T-helper 17 cell (primary cell): ENCODE results near the gene COL18A1. TPM values are rescaled to one million over a fixed set of nuclear protein-coding genes. Genes with fewer than 3 reads are reported as not detected.

Experiments used
- ATAC-seq: fragments of 150-1000 bp; cut with Tn5 transposase; 2 replicates; pipeline ENCODE4 v1.10.0; 2021; ENCODE audit warnings: mild to moderate bottlenecking, moderate library complexity
- DNase-seq, 3 donors: peaks; one replicate each; pipeline versions ENCODE4 v3.0.0 to v3.0.0-alpha.2; 2020 to 2021
- H3K9me3 ChIP-seq: one replicate; pipeline ENCODE4 v1.7.0; 2013; ENCODE audit warnings: low read length, mild to moderate bottlenecking; ENCODE audit not compliant: control insufficient read depth, poor library complexity, severe bottlenecking
- H3K27ac Mint-ChIP-seq: one replicate; pipeline ENCODE4 v1.8.0; 2022; ENCODE audit warnings: mild to moderate bottlenecking, moderate library complexity, mixed read lengths
- H3K27me3 Mint-ChIP-seq: one replicate; pipeline ENCODE4 v1.8.0; 2022; ENCODE audit warnings: mixed read lengths
- H3K36me3 Mint-ChIP-seq: one replicate; pipeline ENCODE4 v1.8.0; 2022; ENCODE audit warnings: low read depth, mixed read lengths
- H3K4me1 Mint-ChIP-seq: one replicate; pipeline ENCODE4 v1.8.0; 2022; ENCODE audit warnings: mild to moderate bottlenecking, mixed read lengths
- H3K4me3 Mint-ChIP-seq: one replicate; pipeline ENCODE4 v1.8.0; 2022; ENCODE audit warnings: mild to moderate bottlenecking, moderate library complexity, mixed read lengths
- total RNA-seq, 4 donors: library from RNA in 2 of 4; stranded (reverse) in 2 of 4; gene quantifications; one replicate each; pipeline ENCODE4 v1.2.3 and lab custom pipeline; 2022 to 2026

COL18A1 gene
- total RNA-seq, 2 donors from 2014 or later = 5.4 to 17.1 TPM

DNA sequence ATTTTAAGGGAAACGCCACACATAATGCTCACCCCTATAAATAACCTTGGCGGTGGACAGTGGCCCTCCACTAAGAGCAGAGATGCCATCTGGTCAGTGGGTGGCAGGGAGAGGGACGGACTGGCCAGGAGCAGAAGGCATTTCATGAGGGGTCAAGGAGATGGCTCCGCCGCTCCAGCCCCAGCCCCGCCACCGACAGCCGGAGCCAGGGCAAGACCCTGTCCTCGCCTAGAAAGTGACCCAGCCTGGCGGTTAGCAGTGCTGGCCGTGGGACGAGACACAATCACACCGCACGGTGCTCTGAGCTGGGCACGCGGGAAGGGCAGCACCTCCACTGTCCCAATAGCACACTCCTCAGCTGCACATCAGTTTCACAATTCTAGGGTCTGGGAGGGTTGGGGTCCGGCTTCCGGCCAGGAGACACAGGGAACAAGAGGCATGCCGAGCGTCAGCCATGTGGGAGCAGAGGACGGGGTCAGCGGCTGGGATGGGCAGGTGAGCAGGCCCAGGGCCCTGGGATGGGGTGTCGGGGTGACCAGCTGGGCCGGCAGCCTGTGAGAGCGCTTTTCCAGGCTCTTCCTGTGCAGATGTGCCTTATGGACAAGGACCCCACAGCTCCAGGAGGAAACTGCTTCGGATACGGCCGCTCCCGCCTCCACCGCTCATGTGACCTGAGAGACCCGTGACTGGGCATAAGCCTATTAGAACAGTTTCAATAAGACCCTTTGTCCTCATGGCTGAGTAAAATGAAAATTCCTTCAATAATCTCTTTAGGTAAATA lies 131.5 kb downstream of the COL18A1 start:
- Mint-ChIP-seq H3K27me3 (no peaks in the 10 kb centered on the region), H3K27ac (no peak overlapping the region), H3K4me3 (no peak overlapping the region), H3K36me3 (no peaks in the 10 kb centered on the region), H3K4me1 (peaks cover 18% of the 10 kb centered on the region)
- ATAC-seq (no peak), DNase-seq (no peak)
- no peaks in the 10 kb centered on the region for H3K9me3 ChIP-seq

DNA sequence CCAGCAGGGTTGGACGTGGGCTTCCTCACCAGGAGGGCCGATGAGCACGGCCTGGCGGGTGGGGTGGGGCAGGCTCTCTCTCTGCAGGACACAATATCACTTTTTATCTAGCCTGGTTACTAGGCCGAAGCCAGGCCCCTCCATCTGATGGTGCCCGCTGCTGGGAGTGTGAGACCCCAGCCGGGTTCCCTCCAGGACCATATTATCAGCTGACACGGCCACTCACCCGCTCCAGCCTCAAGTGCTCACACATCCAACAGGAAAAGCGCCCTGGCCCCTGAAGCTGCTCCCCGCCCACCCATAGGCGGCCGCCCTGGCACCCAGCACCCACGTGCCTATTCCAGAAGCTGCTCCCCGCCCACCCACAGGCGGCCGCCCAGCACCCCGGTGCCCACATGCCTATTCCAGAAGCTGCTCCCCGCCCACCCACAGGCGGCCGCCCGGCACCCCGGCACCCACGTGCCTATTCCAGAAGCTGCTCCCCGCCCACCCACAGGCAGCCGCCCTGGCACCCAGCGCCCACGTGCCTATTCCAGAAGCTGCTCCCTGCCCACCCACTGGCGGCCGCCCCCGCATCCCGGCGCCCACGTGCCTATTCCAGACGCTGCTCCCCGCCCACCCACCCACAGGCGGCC lies 132.3 kb downstream of the COL18A1 start:
- Mint-ChIP-seq H3K4me3 (no peak overlapping the region), H3K36me3 (no peaks in the 10 kb centered on the region), H3K27me3 (no peaks in the 10 kb centered on the region), H3K27ac (no peak overlapping the region), H3K4me1 (peaks cover 17% of the 10 kb centered on the region)
- no peak for ATAC-seq
- peak in 1 of 3 donors; percentile 6 for DNase-seq
- no peaks in the 10 kb centered on the region for H3K9me3 ChIP-seq

DNA sequence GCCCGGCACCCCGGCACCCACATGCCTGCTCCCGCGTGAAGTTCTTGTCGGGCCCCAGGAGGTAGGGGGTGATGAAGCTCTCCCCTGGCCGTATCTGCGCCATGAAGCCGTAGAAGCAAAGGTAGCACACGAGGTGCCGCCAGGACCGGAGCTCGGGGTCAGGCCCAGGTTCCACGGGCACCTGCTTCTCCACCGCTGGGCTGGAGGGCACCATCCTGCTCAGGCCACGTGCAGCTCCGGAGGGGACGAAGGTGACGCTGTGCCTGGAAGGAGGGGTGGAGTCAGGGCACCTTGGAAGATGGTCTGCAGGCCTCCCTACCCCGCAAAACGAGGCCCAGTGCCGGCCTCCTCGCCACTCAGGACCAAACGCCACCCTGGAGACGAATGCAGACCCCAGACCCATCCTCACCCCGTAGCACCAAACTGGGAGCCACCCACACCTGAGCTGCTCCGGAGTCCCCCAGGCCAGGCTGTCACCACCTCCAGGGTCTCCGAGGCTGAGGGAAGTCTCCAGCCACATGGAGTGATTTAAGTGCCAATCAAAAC lies 132.9 kb downstream of the COL18A1 start:
- DNase-seq = peak in 1 of 3 donors; percentile 8
- H3K4me3 Mint-ChIP-seq = no peak overlapping the region

DNA sequence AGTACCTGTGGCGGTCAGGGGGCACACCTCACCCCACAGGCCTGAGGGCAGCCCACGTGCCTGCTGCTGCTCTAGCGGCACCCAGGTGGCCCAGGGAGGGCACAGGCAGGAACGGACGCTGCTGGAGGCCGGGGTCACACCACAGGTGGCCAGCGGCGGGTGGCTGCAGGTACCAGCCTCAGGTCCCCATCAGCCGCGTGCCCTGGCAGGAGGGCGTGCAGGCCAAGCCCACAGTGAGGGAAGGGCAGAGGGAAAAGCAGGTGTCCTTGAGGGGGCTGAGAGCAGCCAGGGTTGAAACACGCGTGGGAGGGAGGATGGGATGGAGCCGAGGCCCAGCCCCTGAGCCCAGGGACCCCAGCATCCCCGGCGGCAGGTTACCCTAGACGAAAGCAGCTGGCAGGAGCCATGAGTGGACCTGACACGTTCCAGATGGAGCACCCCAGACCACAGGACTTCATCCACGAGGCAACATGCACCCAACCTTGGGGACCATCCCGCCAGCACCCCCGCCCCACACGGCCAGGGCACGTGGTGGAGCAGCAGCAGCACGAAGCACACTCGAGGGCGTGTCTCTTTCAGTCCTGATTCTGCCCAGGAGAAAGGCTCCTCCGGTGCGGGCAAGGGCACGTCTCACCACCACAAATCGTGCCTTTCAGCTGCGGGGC lies 133.5 kb downstream of the COL18A1 start:
- no peak overlapping the region for H3K27ac Mint-ChIP-seq

More for the DNA sequence above, 132.9 kb downstream of the COL18A1 start:
- ATAC-seq = no peak
- Mint-ChIP-seq H3K27me3 (no peaks in the 10 kb centered on the region), H3K4me1 (peaks cover 11% of the 10 kb centered on the region), H3K36me3 (no peaks in the 10 kb centered on the region), H3K27ac (no peak overlapping the region)
- no peaks in the 10 kb centered on the region for H3K9me3 ChIP-seq

DNA sequence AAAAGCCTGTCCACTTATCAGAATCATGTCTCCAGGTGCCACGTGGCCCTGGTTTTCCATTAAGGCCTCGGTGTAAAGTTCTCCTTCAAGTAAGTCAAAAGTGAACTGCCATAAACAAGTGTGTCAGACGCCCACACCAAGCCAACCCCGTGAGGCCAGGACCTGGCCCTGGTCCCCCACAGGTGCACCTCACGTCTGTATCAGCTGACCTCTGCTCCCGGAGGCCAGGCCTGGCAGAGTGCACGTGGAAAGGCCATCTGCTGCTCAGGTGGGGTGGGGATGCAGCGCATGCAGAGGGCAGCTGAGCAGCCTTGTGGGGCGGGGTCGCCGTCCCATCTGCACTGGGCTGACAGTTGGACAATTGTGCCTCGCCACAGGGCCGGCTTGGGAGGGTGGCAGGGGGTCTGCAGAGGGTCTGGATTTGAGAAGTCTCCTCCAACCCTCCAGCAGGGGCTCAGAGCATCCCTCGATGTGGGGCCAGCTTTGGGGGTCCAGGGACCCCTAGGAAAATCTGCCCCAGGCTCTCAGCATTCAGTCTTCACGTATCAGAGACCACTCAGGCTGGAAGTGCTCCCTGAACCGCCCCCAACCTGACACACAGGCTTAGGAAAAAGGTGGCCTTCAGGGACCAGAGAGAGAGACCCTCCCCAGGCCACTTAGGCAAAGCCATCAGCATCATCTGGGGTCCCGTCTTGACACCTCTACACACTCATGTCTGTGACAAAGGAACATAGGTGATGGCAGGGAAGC lies 134.3 kb downstream of the COL18A1 start:
- H3K4me1 Mint-ChIP-seq = peaks cover 7% of the 10 kb centered on the region
- ATAC-seq (no peak), DNase-seq (peak in 2 of 3 donors; percentile 5 to 8)
- H3K9me3 ChIP-seq = no peaks in the 10 kb centered on the region
- no peak overlapping the region for H3K4me3 Mint-ChIP-seq
- no peaks in the 10 kb centered on the region for H3K27me3 Mint-ChIP-seq
- H3K36me3 Mint-ChIP-seq = no peaks in the 10 kb centered on the region
- H3K27ac Mint-ChIP-seq = no peak overlapping the region

More for the DNA sequence above, 133.5 kb downstream of the COL18A1 start:
- DNase-seq (peak in 1 of 3 donors; percentile 1), ATAC-seq (no peak)
- no peaks in the 10 kb centered on the region for H3K36me3 Mint-ChIP-seq
- H3K9me3 ChIP-seq = no peaks in the 10 kb centered on the region
- H3K4me1 Mint-ChIP-seq = peaks cover 7% of the 10 kb centered on the region
- H3K27me3 Mint-ChIP-seq = no peaks in the 10 kb centered on the region
- no peak overlapping the region for H3K4me3 Mint-ChIP-seq

DNA sequence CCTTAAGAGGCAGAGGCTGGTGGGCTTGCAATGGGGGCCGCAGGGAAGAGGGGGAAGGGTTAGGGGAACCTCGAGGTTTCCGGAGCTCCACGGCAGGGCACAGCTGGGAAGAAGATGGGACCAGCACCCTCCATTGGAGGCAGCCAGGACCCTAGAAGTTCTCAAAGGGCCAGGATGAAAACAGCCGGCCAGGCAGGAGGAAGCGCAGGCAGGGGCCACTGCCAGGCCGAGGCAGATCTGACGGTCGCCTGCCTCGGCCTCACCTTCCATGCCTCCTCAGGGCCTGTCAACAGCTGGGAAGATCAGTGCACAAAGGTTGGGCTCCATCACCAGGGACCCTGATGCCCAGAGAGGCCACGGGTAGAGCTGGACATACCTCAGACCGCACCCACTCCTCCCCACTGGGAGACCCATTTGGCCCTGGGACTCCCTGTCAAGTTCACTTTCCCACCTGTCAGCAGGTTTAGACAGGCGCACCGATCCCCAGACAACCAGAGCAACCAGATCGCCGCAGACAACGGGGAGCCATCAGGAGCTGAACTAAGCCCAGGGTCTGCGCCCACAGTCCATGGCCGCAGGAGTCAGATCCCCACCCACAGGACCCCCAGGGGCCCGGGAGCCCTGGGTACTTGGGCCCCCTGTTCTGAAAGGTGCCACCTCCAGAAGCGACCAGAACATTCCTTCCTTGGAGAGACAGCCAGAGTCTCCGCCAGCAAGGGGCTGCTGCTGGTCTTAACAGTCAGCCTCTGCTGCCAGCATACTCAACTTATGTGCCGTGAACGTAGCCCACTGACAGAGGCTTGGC lies 135.0 kb downstream of the COL18A1 start:
- H3K36me3 Mint-ChIP-seq = no peaks in the 10 kb centered on the region
- H3K27ac Mint-ChIP-seq = peak overlapping the region; percentile 27
- ATAC-seq = no peak

DNA sequence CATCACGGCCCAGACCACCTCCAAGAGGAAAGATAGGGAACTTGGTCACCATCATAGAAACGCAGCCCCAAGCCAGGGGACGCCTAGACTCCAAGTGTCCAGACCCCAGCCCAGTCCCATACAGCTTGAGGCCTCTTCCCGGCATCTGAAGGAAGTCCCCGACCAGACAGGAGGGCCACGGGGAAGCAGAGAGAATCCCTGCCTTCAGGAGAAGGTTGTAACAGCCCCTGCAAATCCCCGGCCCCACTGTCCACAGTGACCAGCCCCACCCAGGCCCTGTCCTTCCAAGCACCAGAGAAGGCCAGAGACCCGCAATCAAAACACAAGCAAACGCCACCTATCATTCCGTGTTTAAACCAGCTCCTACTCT lies 135.6 kb downstream of the COL18A1 start:
- Mint-ChIP-seq H3K4me1 (peaks cover 8% of the 10 kb centered on the region), H3K27me3 (no peaks in the 10 kb centered on the region), H3K27ac (peak overlapping the region; percentile 27), H3K4me3 (peak overlapping the region; percentile 71), H3K36me3 (no peaks in the 10 kb centered on the region)
- ATAC-seq = no peak
- H3K9me3 ChIP-seq = no peaks in the 10 kb centered on the region
- DNase-seq = peak in 1 of 3 donors; percentile 4

More for the DNA sequence above, 135.0 kb downstream of the COL18A1 start:
- H3K4me3 Mint-ChIP-seq = no peak overlapping the region
- H3K9me3 ChIP-seq = no peaks in the 10 kb centered on the region
- peaks cover 5% of the 10 kb centered on the region for H3K4me1 Mint-ChIP-seq
- no peaks in the 10 kb centered on the region for H3K27me3 Mint-ChIP-seq
- DNase-seq = peak in 1 of 3 donors; percentile 5

DNA sequence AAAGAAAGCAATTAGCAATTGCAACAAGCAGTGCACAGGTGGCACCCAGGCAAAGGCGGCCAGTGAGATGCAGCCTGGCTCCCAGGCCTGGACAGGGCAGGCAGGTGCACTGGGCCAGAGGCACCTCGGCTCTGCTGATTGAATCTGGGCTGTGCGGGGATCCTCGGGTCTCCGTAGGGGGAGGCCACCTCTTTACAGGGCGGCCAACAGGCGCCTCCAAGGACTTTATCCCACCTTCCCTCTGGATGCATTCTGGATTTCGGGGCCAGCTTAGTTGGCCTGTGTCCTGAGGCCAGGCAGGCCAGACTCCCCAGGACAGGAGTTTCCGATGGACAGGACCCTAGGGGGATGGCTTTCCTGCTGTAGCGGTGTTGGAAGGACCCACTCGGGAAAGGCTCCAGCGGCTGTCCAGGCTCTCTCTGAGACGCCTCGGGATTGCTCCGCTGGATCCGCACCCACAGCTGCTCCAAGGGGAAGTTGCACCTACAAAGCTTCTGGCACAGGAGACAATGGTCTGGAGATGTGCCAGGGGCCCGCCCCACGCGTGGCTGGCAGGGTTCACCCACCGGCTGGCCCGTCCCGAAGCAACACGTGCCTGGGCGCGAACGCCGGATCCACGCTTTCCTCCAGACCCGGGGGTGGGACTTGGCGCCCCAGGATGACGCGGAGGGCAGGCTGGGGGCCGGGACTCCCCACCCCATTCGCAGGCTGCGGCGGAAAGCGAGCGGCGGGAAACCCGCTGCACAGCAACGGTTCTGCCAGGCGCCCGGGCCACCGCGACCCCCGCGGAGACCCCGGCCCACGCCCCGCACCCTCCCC lies 136.5 kb downstream of the COL18A1 start:
- H3K27me3 Mint-ChIP-seq = no peaks in the 10 kb centered on the region
- peak overlapping the region; percentile 71 for H3K4me3 Mint-ChIP-seq
- peak; percentile 85 for ATAC-seq
- peak; percentile 67 to 71 (median 67) for DNase-seq
- H3K36me3 Mint-ChIP-seq = no peaks in the 10 kb centered on the region
- H3K27ac Mint-ChIP-seq = no peak overlapping the region
- H3K4me1 Mint-ChIP-seq = peaks cover 8% of the 10 kb centered on the region
- no peaks in the 10 kb centered on the region for H3K9me3 ChIP-seq

DNA sequence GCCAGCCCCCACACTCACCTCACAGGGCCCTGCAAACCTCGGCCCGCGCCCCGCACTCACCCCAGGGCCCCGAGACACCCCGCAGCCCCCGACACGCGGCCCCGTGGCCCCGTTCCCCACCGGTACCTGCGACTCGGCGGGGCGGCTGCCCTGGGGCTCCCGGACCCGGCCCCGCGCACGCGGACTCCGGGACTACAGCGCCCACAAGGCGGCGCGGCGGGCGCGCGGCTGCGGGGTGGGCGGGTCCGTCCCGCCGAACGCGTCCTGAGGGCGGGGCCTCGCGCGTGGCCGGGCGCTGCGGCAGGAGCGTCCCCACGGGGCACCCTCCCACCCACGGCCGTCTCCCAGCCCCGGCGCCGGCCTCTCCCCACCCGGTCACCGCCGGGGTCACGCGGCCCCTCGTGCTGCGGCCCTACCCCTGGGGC lies 137.3 kb downstream of the COL18A1 start, which contains the start of gene SLC19A1:
TSS of gene SLC19A1 (minus strand) at position 199 of the 425 bp plus-strand sequence. CDS start 4,481 bp downstream, outside the sequence.
- H3K9me3 ChIP-seq = no peaks in the 10 kb centered on the region
- H3K36me3 Mint-ChIP-seq = no peaks in the 10 kb centered on the region
- H3K4me1 Mint-ChIP-seq = peaks cover 8% of the 10 kb centered on the region
- H3K27me3 Mint-ChIP-seq = no peaks in the 10 kb centered on the region
- ATAC-seq (peak; percentile 89), DNase-seq (peak; percentile 70 to 77 (median 71))
- H3K27ac Mint-ChIP-seq = no peak within 1 kb of the TSS
- peak within 1 kb of the TSS; percentile 71 for H3K4me3 Mint-ChIP-seq

DNA sequence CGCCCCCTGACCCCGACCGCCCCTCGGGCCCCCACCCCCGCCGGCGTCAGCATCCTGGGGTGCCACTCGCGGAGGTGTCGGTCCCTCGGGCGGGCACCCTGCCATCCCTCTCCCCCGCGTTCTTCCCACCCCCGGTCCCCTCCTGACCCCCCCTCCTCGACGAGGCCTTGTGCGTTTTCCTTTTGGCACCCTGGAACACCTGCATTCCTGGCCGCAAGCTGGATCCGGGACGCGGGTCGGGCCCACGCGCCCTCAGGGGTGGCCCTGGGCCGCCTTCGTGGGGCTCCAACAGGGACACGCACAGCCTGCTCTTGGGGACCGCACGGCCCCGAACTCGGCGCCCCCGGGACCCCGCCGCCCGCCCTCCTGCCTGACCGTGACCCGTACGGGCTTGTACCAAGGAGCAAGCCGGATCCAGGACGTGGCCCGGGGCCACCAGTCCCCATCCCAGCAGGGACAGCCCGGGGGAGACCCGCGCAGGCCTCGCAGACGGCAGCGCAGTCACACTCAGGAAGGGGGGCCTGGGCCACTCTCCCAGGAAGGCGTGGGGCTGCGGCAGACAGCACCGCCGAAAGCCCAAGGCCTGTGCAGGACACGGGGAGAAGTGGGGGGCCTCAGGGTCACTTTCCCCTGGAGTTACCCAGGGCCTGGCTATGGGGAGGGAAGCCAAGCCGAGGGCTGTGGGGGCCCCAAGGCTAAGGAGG lies 137.9 kb downstream of the COL18A1 start:
- DNase-seq (no peak), ATAC-seq (no peak)
- no peak overlapping the region for H3K27ac Mint-ChIP-seq
- H3K36me3 Mint-ChIP-seq = no peaks in the 10 kb centered on the region
- no peaks in the 10 kb centered on the region for H3K9me3 ChIP-seq
- peaks cover 14% of the 10 kb centered on the region for H3K4me1 Mint-ChIP-seq
- H3K27me3 Mint-ChIP-seq = no peaks in the 10 kb centered on the region
- H3K4me3 Mint-ChIP-seq = peak overlapping the region; percentile 63

DNA sequence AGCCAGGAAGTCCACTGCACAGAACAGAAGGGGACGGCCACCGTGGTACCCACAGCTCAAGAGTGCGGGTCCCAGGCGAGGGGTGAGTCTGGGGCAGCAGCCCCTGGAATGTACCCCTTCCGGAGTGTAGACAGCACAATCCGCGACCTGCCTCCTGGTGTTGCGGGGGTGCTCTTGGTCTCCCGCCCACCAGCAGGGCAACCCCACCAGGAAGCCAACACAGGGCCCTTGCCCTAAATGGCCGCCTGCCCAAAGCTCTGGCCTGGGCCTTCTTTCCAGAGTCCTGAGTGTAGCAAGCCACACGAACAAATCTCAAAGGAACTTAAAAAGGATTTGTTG lies 138.4 kb downstream of the COL18A1 start:
- no peak for ATAC-seq
- no peak overlapping the region for H3K27ac Mint-ChIP-seq
- H3K9me3 ChIP-seq = no peaks in the 10 kb centered on the region

More for the DNA sequence above, 138.4 kb downstream of the COL18A1 start:
- Mint-ChIP-seq H3K36me3 (no peaks in the 10 kb centered on the region), H3K4me1 (peaks cover 15% of the 10 kb centered on the region), H3K27me3 (no peaks in the 10 kb centered on the region), H3K4me3 (peak overlapping the region; percentile 28)
- DNase-seq = no peak
